NCI-H524 treated with DMSO at 0.1 percent for 48 hours (cell line): Measurements from ENCODE around the gene POLQ.
"Not testable (repeated sequence)": the region's sequence is repeated elsewhere in the genome, so short reads cannot be mapped to it uniquely, and the experiment has no call there.

Source experiments
- DNase-seq: peaks from one replicate; lab custom pipeline; 2025; lab: John Stamatoyannopoulos, UW

The POLQ gene

DNA sequence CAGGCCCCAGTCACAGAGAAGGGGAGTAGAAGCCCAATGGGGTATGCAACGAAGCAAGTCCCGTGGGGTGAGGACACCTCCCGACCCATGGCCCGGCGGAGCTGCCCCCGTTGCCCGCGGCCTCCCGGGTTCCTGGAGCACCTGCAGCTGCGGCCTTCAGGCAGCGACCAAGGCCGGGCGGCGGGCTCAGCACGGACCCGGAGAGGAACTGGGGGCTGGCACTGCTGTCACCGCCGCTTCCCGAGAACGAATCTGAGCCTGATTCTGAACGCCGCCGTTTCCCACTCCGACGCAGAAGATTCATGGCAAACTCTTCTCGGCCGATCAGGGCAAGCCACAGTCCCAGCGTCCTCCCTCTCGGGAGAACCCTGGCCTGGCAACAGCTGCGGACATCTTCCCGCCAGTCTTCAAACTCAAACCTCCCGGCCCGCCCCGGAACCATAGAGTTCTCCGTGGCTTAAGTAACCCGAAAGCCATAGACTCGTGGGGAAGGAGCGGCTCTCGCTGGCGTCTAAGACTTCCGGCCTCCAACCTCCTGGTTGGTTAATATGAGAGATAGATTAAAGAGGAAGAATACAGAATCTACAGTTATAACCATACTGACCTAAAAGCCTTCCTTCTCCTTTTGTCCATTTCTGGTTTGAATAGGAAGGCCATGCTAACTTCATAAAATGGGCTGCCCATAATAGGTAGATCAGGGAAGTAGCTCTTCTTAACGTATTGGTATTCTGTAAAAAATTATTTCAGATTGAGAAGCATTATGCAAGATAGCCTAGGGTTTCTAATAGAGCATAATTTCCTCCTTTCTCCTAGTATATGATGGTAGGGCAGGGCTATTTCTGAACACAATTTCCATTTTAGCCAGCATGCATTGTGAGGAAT is at the start of gene POLQ:
Gene POLQ, minus strand, starts transcription at position 415 of the 882 bp plus-strand sequence. Its CDS starts 111 bp downstream, at position 304.
- peak; percentile 79 for DNase-seq

DNA sequence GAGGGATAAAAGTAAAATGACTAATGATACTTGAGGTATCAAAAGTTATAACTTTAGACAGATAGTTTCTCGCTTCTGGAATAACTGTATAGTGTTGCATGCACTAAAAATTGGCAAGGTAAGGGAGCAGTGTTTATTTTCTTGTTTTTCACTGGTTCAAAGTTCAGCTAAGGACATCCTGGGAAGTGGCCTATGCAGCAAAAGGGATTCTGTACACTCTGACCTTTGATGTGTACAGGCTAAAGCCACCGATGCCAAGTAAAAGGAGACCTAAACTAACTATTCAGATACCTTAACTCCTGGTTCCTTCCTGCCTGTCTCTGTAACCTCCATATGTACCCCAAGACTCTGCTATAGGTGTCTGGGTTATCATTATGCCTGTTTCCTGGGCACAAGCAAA is 49.1 kb upstream of the POLQ start:
- DNase-seq, result no peak

DNA sequence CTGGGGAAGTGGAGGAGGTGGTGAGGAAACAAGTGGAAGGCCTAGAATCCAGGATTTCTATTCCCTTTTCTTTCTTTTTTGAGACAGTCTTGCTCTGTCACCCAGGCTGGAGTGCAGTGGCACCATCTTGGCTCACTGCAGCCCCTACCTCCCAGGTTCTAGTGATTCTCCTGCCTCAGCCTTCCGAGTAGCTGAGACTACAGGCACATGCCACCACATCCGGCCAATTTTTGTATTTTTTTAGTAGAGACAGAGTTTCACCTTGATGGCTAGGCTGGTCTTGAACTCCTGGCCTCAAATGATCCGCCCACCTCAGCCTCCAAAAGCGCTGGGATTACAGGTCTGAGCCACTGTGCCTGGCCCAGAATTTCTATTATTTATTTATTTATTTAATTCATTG is 48.0 kb upstream of the POLQ start:
- not testable (repeated sequence) for DNase-seq

DNA sequence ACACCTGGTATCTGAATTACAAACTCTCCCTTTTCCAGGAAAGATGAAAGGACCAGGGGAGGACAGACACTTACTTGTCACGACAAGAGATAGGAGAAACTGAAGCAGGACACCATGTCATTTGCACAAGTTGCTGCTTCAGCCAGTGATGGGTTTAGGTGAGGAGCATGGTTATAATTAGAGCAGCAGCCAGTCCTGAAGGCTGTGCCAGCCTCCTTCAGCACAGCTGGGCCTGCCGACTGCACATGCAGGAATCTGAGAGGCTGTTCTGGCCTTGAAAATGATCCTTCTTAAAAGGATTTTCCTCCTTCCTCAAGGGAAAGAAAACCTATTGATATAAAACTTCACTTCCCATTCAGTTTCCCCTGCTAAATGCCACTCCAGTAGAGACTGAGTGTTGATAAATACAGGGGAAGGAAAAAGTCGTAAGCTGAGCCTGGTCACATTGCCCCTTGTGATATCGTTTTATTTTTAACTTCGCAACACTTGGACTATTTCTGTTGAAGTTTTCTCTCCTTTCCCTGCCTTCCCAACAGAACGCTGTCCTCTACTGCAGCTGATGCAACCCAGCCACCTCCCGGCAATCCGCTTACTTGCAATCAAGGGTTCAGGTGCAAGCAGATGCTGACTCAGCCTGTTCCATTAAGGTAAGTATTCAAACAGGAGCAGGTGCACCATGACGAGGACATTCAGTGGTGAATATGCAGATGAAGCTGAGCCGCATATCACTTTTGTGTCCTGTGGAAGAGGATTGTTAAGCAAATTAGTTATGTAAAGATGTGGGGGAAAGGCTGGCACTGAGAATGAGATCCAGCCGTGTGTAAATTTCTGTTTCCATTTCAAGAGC is 47.3 kb upstream of the POLQ start, which contains the start of gene FBXO40:
Gene FBXO40, plus strand, starts transcription at position 524 of the 847 bp plus-strand sequence. CDS start 27,197 bp downstream, outside the sequence.
- DNase-seq, result no peak

DNA sequence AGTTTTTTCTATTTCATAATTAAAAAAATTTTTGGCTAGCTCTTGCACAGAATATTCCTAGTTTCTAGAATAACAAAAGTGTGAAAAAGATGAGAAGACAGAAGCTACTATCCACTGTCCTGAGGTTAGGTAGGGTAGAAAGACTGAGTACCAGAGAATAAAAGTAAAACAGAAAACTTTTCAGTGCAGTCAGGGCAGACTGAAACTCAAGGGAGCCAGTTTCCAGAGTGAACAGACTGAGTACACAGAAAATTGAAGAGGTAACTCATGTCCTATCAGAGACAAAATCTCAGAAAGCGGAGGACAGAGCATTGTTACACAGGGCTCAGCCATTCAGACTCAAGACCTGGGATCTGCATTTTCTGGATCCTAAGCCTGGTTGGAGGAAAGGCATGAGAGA is 38.6 kb upstream of the POLQ start:
- DNase-seq, result no peak

DNA sequence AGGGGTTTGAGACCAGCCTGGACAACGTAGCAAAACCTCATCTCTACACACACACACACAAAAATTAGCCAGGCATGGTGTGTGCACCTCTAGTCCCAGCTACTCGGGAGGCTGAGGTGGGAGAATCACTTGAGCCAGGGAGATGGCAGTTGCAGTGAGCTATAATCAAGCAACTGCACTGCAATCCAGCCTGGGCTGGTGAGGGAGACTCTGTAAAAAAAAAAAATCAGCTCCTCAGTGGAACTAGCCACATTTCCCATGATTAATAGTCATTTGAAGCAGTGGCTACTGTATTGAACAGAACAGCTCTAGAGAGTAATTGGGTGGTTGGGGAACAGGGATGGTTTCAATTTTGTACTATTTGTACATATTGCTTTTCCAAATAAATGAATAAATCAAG is 35.9 kb upstream of the POLQ start:
- no peak for DNase-seq

DNA sequence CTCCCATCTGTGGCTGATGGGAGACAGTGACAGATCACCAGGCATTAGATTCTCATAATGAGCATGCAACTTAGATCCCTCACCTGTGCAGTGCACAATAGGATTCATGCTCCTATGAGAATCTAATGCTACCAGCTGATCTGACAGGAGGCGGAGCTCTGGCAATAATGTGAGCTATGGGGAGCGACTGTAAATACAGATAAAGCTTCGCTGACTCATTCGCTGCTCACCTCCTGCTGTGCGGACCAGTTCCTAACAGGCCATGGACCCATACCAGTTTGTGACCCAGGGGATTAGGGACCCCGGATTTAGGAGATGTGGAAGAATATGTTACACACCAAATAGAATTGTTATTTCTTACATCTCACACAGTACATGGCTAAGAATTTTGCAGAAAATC is 28.7 kb upstream of the POLQ start:
- no peak for DNase-seq

DNA sequence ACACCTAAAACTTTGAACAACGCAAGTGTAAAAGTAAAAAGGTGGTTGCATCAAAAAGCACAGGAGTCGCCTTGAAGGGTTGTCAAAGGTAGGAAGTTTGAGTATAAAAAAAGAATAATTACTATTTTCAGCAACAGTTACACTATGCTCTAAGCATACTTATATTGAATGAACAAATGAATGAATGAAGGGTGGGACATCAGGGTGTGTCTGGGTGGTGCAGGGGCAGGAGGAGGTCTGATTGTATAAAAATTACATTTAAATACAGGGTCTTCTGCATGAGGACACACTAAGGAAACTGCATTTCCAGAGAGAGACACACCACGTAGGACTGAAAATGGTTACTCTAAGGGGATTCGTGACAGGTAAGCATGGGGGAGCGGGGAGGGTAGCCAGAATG is 21.9 kb upstream of the POLQ start, which contains the start of gene ARGFX:
Gene ARGFX, plus strand, starts transcription at position 301 of the 400 bp plus-strand sequence. CDS start 2,765 bp downstream, outside the sequence.
- DNase-seq, result no peak

DNA sequence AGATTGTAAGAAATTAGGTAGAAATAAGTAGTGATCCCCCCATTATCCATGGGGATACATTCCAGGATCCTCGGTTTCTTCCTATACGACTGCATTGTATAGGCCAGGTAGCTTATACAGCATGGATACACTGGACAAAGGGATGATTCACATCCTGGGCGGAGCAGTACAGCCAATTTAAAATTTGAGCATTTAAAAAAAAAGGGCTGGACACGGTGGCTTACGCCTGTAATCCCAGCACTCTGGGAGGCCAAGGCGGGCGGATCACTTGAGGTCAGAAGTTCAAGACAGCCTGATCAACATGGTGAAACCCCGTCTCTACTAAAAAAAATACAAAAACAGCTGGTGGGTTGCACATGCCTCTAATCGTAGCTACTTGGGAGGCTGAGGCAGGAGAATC is 21.0 kb upstream of the POLQ start:
- no peak for DNase-seq

DNA sequence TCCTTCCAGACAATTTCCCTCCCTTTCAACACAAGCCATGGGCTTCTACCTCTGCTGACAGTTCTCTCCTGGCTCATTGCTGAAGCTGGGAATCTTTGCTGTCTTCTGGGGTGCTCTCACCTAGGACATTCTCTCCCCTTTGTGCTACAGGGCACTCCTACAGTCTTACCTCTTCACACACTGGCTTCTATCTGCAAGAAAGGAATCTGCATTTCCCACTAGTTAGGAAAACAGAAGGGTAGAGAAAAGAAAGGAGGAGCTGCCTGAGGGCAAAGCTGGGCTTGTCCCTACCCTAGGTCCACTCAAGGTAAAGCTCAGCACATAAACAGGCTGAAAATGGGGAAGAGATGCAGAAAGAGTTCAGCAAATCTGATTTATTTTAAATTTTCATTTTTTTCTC is 16.4 kb upstream of the POLQ start:
- no peak for DNase-seq

DNA sequence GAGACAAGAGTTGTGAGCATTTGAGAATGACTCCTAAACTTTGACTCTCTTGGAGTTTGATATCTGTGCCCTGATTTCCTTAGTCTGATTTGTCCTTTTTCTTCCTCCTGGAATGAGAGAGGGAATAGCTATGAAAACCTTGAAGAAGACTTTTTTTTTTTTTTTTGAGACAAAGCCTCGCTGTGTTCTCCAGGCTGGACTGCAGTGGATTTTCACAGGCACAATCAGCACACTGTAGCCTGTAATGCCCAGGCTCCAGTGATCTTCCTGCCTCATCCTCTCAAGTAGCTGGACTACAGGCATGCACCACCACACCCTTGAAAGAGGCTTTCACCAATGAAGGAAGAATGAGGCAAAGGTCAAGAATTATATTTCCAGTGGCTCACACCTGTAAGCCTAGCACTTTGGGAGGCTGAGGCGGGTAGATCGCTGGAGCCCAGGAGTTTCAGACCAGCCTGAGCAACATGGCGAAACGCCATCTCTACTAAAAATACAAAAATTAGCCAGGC is 11.7 kb upstream of the POLQ start:
- DNase-seq, result no peak

DNA sequence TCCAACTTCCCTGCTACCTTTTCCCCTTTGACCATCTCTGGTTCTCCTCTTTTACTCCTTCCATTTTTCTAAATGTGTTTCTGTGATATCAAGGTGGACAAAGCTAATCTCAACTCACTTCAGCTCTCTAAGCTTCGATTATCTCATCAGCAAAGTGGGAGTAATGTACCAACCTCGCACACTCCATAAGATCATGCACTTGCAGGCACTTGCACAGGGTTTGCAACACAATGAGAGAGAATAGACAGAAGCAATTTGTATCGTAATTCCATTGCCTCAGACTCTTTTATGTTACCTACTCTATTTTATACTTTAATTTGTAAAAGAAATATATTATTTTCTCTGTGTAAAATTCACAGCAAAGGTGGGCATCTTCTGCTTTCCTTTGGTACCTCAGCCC is 7.0 kb upstream of the POLQ start:
- DNase-seq, result no peak

DNA sequence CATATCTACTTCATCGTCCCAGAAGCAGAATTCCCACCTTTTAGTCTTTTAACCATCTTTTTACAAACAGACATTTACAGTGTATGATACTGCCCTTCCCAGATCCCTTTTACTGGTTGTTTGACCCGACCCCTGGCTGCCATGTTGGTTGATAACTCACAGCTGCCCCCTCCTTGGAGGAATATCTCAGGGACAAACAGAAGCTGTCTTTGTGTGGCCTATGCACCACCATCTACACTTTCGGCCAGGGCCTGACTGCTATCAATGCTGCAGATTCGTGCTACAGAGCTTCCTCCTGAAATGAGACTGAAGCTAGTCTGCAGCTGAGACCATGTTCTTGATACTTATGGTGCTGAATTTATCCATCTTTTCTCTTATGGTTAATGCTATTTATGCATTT is 6.6 kb upstream of the POLQ start:
- no peak for DNase-seq

DNA sequence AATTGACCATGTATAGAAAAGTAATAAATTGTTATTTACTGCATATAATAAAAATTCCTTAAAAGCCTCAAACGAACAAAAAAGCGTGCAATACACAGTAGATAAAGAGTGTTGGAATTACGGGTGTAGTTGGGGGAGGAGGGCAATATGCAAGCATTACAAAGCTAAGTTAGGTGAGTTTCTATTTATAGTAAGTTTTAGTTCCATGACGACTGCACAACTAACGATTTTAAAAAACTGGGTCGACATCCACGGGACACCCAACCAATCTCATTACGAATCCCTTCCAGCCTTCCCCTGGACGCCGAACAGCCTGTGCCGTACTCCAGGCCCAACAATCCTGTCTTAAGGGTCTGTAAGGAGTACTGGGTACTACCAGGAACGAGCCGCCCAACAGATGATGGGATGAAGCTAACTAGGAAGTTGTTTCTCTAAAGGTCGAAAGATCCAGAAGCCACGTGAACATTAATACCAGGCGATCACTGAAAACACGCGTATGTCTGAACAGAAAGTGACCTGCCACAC is 677 bp downstream of the POLQ start:
- no peak for DNase-seq

DNA sequence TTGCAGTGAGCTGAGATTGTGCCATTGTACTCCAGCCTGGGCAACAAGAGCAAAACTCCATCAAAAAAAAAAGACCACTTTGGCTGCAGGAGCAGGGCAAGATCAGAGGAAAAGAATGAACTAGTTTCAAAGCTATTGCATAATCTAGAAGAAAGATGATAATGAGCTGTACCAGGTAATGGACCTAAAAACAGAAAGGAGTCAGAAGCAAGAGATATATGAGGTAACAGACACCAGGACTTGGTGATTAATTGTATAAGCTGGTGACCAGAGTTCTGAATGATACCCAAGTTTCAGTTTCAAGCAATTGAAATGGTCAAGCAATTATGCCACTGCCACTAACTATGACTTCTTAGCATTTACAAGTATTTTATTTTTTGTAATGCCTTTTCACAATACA is 2.9 kb downstream of the POLQ start:
- DNase-seq, result no peak

DNA sequence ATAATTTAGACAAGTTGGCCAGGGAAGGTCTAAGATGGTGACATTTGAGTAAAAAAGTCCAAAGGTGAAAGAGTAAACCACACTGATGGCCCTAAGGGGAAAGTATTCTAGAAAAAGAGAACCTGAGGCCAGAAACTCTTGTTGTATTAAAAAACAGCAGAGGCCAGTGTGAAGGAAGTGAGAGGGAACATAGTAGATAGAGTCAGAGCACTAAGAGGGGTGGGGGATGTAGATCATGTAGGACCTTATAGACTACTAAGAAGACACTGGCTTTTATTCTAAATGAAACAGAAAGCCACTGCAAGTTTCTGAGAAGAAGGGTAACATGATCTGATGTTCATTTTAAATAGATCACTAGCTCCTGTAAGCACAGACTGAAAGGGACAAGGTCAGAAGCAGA is 14.5 kb downstream of the POLQ start:
- no peak for DNase-seq

DNA sequence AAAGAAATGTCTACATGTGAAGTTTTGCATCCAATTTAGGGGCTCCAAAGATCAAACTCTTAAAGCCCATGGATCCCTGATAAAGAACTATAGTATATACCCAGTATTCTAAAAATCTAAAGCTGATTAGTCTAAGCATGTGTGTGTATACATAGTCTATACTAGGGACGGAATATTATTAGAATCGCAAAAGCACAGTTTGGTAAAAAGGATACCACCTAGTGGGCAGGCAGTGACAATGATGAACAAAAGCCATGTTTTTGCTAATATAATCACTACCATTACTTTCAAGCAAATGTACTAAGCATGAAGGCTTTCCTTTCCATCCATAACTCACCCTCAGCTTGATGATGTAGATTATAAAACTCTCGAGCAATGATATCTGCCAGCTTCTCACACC is 16.5 kb downstream of the POLQ start:
- DNase-seq, result no peak

DNA sequence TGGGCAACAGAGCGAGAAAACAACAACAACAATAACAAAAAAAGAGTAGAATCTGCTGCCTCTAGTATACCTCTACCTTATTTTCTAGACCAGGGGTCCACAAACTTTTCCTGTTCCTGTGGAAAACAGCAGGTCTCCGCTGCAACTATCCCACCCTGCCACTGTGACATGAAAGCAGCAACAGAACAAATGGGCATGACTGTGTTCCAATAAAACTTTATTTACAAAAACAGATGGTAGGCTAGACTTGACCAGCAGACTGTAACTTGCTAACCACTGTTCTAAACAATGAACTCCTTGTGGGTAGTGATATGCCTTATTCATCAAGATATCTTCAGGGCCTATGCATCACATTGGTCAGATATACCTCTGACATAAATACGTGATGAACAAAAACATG is 25.3 kb downstream of the POLQ start:
- DNase-seq, result no peak

DNA sequence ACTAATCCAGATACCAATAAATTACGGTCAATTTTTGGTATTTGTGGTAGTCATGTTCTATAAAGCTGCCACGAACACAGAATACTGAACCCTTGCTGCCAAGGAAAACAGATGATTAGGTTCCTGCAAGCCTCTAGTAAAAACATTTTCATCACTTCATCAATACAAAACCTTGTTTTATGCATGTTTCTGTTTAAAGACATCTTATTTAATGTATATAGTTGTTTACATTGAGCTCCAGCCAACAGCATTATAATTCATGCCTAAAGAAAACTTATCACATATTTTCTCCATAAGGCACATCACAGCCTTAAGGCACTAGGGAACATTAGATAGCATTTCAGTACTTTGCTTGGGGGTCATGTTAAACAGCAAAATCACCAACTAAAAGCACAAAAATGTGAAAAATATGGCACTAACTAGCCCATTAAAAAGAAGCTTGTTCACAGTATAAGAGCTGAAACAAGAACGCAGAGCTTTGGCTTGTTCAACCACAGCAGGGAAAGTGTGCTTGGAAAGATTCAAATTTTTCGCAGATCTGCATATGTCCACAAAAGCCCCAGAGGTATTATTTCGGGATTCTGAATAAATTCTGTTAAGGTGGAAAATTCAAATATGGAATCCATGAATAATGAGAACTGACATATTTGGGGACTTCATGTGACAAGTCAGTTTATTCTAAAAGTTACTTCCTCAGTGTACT is 27.7 kb downstream of the POLQ start:
- DNase-seq, result no peak

DNA sequence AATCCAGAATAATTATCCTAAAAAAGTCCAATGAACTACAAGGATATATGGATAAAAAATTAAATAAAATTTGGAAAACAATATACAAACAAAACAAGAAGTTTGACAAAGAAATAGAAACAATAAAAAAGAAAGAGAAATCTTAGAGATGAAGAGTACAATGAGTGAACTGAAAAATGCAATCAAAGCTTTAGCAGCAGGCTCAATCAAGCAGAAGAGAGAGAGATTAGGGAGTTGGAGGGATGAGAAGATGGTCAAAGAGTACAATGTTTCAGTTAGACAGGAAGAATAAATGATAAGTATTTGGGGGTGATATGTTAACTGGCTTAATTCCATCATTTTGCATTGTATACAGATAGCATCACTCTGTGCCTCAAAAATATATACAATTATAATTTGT is 29.9 kb downstream of the POLQ start:
- no peak for DNase-seq

DNA sequence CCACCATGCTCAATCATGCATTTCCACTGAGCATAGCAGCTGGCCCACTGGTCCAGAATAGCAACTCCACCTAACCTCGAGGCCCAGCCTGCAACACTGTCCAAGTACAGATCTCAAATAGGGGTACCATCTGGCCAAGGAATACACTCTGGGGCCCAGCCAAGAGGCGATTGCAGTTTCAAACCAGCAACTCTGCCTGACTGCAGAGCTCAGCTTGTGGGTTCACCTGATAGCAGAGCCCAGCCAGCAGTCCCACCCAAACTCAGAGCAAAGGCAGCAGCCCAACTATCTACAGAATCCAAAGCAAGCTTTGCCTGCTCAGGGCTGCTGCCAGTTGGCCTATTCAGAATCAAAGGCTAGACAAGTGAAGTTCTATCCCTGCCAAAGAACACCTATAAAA is 30.5 kb downstream of the POLQ start:
- no peak for DNase-seq

DNA sequence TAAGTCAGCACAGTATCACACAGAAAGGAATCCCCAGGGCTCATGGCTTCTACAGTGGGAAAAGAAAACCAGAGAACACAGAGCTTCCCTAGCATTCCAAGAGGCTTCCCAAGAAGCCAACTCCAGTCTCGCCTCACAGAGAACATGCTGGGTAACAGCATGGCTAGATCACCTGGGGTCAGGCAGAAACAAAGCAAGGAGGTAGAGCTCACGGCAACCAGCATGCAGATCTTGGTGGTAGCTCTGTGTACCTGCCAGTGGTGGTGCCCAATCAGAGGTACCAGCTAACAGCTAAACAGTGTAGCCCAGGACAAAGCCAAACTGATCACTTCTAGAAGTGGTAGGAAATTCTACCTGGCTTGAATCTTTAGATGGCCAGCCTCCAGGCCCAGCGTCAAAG is 31.3 kb downstream of the POLQ start:
- no peak for DNase-seq
